Vagina (tissue), 2 donors: ENCODE measurements around the gene CXCL13.

Source experiments
- CTCF ChIP-seq, 3 experiments: fragments of 450-650 bp in 2 of 3; fragments of 200-600 bp in 1 of 3; sonication (generic) in 1 of 3; IDR thresholded peaks; one replicate each; pipeline ENCODE4 v1.5.1; 2017 to 2019; ENCODE audit warnings: antibody characterized with exemption in 3 of 3, mild to moderate bottlenecking in 2 of 3, moderate library complexity in 2 of 3
- POLR2A ChIP-seq, 2 donors: fragments of 450-650 bp; IDR thresholded peaks; one replicate each; pipeline ENCODE4 v1.6.1; 2017; ENCODE audit warnings: antibody characterized with exemption in 2 of 2, mild to moderate bottlenecking in 2 of 2, moderate library complexity in 2 of 2
- POLR2AphosphoS5 ChIP-seq, 2 donors: sonication (generic); formaldehyde crosslinking; IDR thresholded peaks; one replicate each; pipeline ENCODE4 v1.9.0; 2017; ENCODE audit warnings: antibody characterized with exemption in 2 of 2, mild to moderate bottlenecking in 2 of 2, low read depth in 1 of 2; ENCODE audit not compliant: insufficient read depth in 1 of 2

- no peak for TF ChIP-seq POLR2AphosphoS5 (IDR thresholded peaks at IDR 0.05; ENCODE audit: insufficient read depth in 1 of 2, low read depth in 1 of 2)
- no peak for TF ChIP-seq POLR2A (IDR thresholded peaks at IDR 0.05)
- no peak for TF ChIP-seq CTCF (IDR thresholded peaks at IDR 0.05)
Measured at GRCh38 chr4:77582711-77583110, 22.9 kb upstream of the CXCL13 start.
